Neural progenitor cell (in vitro differentiated cells): Measurements from ENCODE around the gene ITGBL1. TPM values are rescaled to one million over a fixed set of nuclear protein-coding genes. Genes with fewer than 3 reads are reported as not detected.

Experiments
- DNase-seq: peaks from one replicate; pipeline ENCODE4 v3.0.0-alpha.2; 2016; ENCODE audit warnings: low spot score
- H2AFZ ChIP-seq: fragments of 200-600 bp; sonication (generic); replicated peaks from 2 replicates; pipeline ENCODE4 v1.6.1; 2016; ENCODE audit warnings: antibody characterized with exemption
- H3F3A ChIP-seq: fragments of 200-600 bp; sonication (generic); 2 replicates; pipeline ENCODE4 v1.6.1; 2016; ENCODE audit warnings: antibody characterized with exemption, low read depth
- H3K27ac ChIP-seq: fragments of 200-600 bp; sonication (generic); 2 replicates; pipeline ENCODE4 v1.5.1; 2016; ENCODE audit warnings: mild to moderate bottlenecking
- H3K27me3 ChIP-seq: fragments of 200-600 bp; sonication (generic); 2 replicates; pipeline ENCODE4 v1.6.1; 2016; ENCODE audit warnings: mild to moderate bottlenecking, moderate library complexity
- H3K36me3 ChIP-seq: fragments of 200-600 bp; sonication (generic); 2 replicates; pipeline ENCODE4 v1.5.1; 2016
- H3K4me1 ChIP-seq: fragments of 200-600 bp; sonication (generic); 2 replicates; pipeline ENCODE4 v1.6.1; 2016; ENCODE audit warnings: mixed run types
- H3K4me2 ChIP-seq: fragments of 200-600 bp; sonication (generic); 2 replicates; pipeline ENCODE4 v1.6.1; 2016
- H3K4me3 ChIP-seq: fragments of 200-600 bp; sonication (generic); 2 replicates; pipeline ENCODE4 v1.5.1; 2016
- H3K79me2 ChIP-seq: fragments of 200-600 bp; sonication (generic); 2 replicates; pipeline ENCODE4 v1.6.1; 2016; ENCODE audit warnings: low read depth
- H3K9ac ChIP-seq: fragments of 200-600 bp; sonication (generic); 2 replicates; pipeline ENCODE4 v1.6.1; 2016
- H3K9me3 ChIP-seq: fragments of 200-600 bp; sonication (generic); 2 replicates; pipeline ENCODE4 v1.5.1; 2016; ENCODE audit warnings: low read depth
- H4K20me1 ChIP-seq: fragments of 200-600 bp; sonication (generic); 2 replicates; pipeline ENCODE4 v1.6.1; 2016; ENCODE audit warnings: low read depth
- H3K27ac Mint-ChIP-seq: 3 replicates; pipeline ENCODE4 v1.8.0; 2021; ENCODE audit warnings: mixed read lengths
- H3K27me3 Mint-ChIP-seq: 2 replicates; pipeline ENCODE4 v1.8.0; 2022; ENCODE audit warnings: low read depth, mild to moderate bottlenecking, inconsistent platforms, moderate library complexity, mixed read lengths; ENCODE audit not compliant: insufficient read depth
- H3K36me3 Mint-ChIP-seq: 3 replicates; pipeline ENCODE4 v1.8.0; 2021; ENCODE audit warnings: mixed read lengths
- H3K4me1 Mint-ChIP-seq: 3 replicates; pipeline ENCODE4 v1.8.0; 2021; ENCODE audit warnings: mixed read lengths
- H3K4me3 Mint-ChIP-seq: 3 replicates; pipeline ENCODE4 v1.8.0; 2021; ENCODE audit warnings: mild to moderate bottlenecking, moderate library complexity, mixed read lengths
- H3K9me3 Mint-ChIP-seq: 3 replicates; pipeline ENCODE4 v1.8.0; 2020; ENCODE audit warnings: mixed read lengths
- CTCF ChIP-seq: fragments of 200-600 bp; sonication (generic); IDR thresholded peaks from 2 replicates; pipeline ENCODE4 v1.5.1; 2017; ENCODE audit warnings: antibody characterized with exemption, mild to moderate bottlenecking
- EZH2 ChIP-seq: fragments of 200-600 bp; sonication (generic); IDR thresholded peaks from 2 replicates; pipeline ENCODE4 v1.6.1; 2017; ENCODE audit warnings: antibody characterized with exemption, mild to moderate bottlenecking, moderate library complexity
- EZH2phosphoT487 ChIP-seq: fragments of 200-600 bp; sonication (generic); IDR thresholded peaks from 2 replicates; pipeline ENCODE4 v1.6.1; 2017; ENCODE audit warnings: antibody characterized with exemption
- total RNA-seq: library from RNA; depleted of rRNA; stranded (reverse); fragments of >200 nt; gene quantifications from 2 replicates; pipeline ENCODE4 v1.2.3, GENCODE V29; 2015; ENCODE audit warnings: low replicate concordance

ITGBL1 gene
- total RNA-seq, 1 donor from 2014 or later: not detected

- no peaks in the 10 kb centered on the region for H3K36me3 ChIP-seq
- Mint-ChIP-seq H3K4me1 (no peaks in the 10 kb centered on the region), H3K27me3 (peaks cover 5% of the 10 kb centered on the region), H3K9me3 (no peaks in the 10 kb centered on the region), H3K36me3 (no peaks in the 10 kb centered on the region), H3K27ac (no peak overlapping the region), H3K4me3 (no peak overlapping the region)
- H3K4me2 ChIP-seq: no peak overlapping the region
- no peaks in the 10 kb centered on the region for H3K27me3 ChIP-seq
- H3K4me1 ChIP-seq: no peaks in the 10 kb centered on the region
- H3K27ac ChIP-seq: no peak overlapping the region
- no peak for DNase-seq
- no peaks in the 10 kb centered on the region for H3K79me2 ChIP-seq
- H3K4me3 ChIP-seq: no peak overlapping the region
- no peak overlapping the region for H3K9ac ChIP-seq
- no peaks in the 10 kb centered on the region for H3K9me3 ChIP-seq
- H4K20me1 ChIP-seq: no peaks in the 10 kb centered on the region
- no peaks in the 10 kb centered on the region for H3F3A ChIP-seq
- no peak overlapping the region for H2AFZ ChIP-seq
- TF ChIP-seq CTCF (no peak), EZH2phosphoT487 (no peak), EZH2 (no peak)
Measured at GRCh38 chr13:101521371-101521770, 68.9 kb downstream of the ITGBL1 start.

- Mint-ChIP-seq H3K4me3 (no peak overlapping the region), H3K36me3 (no peaks in the 10 kb centered on the region), H3K4me1 (no peaks in the 10 kb centered on the region), H3K27me3 (peaks cover 5% of the 10 kb centered on the region), H3K27ac (no peak overlapping the region), H3K9me3 (no peaks in the 10 kb centered on the region)
- H3K9me3 ChIP-seq: no peaks in the 10 kb centered on the region
- no peaks in the 10 kb centered on the region for H4K20me1 ChIP-seq
- no peaks in the 10 kb centered on the region for H3K36me3 ChIP-seq
- TF ChIP-seq EZH2 (no peak), EZH2phosphoT487 (no peak), CTCF (no peak)
- H3K27ac ChIP-seq: no peak overlapping the region
- no peaks in the 10 kb centered on the region for H3F3A ChIP-seq
- H3K4me3 ChIP-seq: no peak overlapping the region
- H2AFZ ChIP-seq: no peak overlapping the region
- DNase-seq: no peak
- no peaks in the 10 kb centered on the region for H3K27me3 ChIP-seq
- H3K9ac ChIP-seq: no peak overlapping the region
- no peaks in the 10 kb centered on the region for H3K79me2 ChIP-seq
- H3K4me1 ChIP-seq: no peaks in the 10 kb centered on the region
- no peak overlapping the region for H3K4me2 ChIP-seq
Measured at GRCh38 chr13:101522607-101523006, 70.1 kb downstream of the ITGBL1 start.

- TF ChIP-seq EZH2phosphoT487 (no peak), CTCF (no peak), EZH2 (no peak)
- no peaks in the 10 kb centered on the region for H3K4me1 ChIP-seq
- no peak overlapping the region for H3K4me3 ChIP-seq
- H3K27ac ChIP-seq: no peak overlapping the region
- no peaks in the 10 kb centered on the region for H3K27me3 ChIP-seq
- H3F3A ChIP-seq: no peaks in the 10 kb centered on the region
- H3K36me3 Mint-ChIP-seq: no peaks in the 10 kb centered on the region
- H3K27ac Mint-ChIP-seq: no peak overlapping the region
- H3K79me2 ChIP-seq: no peaks in the 10 kb centered on the region
- no peaks in the 10 kb centered on the region for H3K4me1 Mint-ChIP-seq
- H3K4me2 ChIP-seq: no peak overlapping the region
- no peaks in the 10 kb centered on the region for H3K9me3 ChIP-seq
- H3K36me3 ChIP-seq: no peaks in the 10 kb centered on the region
- no peaks in the 10 kb centered on the region for H3K9me3 Mint-ChIP-seq
- no peaks in the 10 kb centered on the region for H4K20me1 ChIP-seq
- no peak overlapping the region for H3K4me3 Mint-ChIP-seq
- H3K9ac ChIP-seq: no peak overlapping the region
- DNase-seq: no peak
- no peak overlapping the region for H2AFZ ChIP-seq
- peaks cover 5% of the 10 kb centered on the region for H3K27me3 Mint-ChIP-seq
Measured at GRCh38 chr13:101523154-101524131, 71.0 kb downstream of the ITGBL1 start.
